Neuronal stem cell (in vitro differentiated cells): ENCODE results near the gene BBIP1.
"Not testable (repeated sequence)": the region's sequence is repeated elsewhere in the genome, so short reads cannot be mapped to it uniquely, and the experiment has no call there.

Source experiments
- DNase-seq: peaks from one replicate; pipeline ENCODE4 v3.0.0-alpha.2; 2013; ENCODE audit warnings: low spot score
- H2AFZ ChIP-seq: one replicate; pipeline ENCODE4 v1.6.1; 2013; ENCODE audit warnings: mild to moderate bottlenecking, low read length, inconsistent platforms
- H2AK5ac ChIP-seq: 2 replicates; pipeline ENCODE4 v1.6.1; 2013; ENCODE audit warnings: low read depth, mild to moderate bottlenecking, inconsistent platforms, low read length, moderate library complexity, mixed read lengths
- H2BK120ac ChIP-seq: 2 replicates; pipeline ENCODE4 v1.6.1; 2013; ENCODE audit warnings: low read depth, mild to moderate bottlenecking, inconsistent platforms, low read length, moderate library complexity, mixed read lengths
- H2BK12ac ChIP-seq: one replicate; pipeline ENCODE4 v1.6.1; 2013; ENCODE audit warnings: low read length, inconsistent platforms
- H2BK15ac ChIP-seq: 2 replicates; pipeline ENCODE4 v1.6.1; 2013; ENCODE audit warnings: mild to moderate bottlenecking, low read length, inconsistent platforms, mixed read lengths
- H2BK5ac ChIP-seq: one replicate; pipeline ENCODE4 v1.6.1; 2013; ENCODE audit warnings: inconsistent platforms, mild to moderate bottlenecking, low read length, moderate library complexity
- H3K14ac ChIP-seq: one replicate; pipeline ENCODE4 v1.6.1; 2013; ENCODE audit warnings: low read length, inconsistent platforms
- H3K18ac ChIP-seq: 2 replicates; pipeline ENCODE4 v1.6.1; 2013; ENCODE audit warnings: low read length, inconsistent platforms
- H3K23ac ChIP-seq: 2 replicates; pipeline ENCODE4 v1.6.1; 2013; ENCODE audit warnings: low read depth, mild to moderate bottlenecking, mixed read lengths, low read length, inconsistent platforms; ENCODE audit not compliant: poor library complexity
- H3K27ac ChIP-seq: replicated peaks from 3 replicates; pipeline ENCODE4 v1.5.1; 2013; ENCODE audit warnings: low read length, inconsistent platforms
- H3K27me3 ChIP-seq, 3 experiments: 2 replicates each; pipeline ENCODE4 v1.6.1; 2013; ENCODE audit warnings: low read length in 3 of 3, mild to moderate bottlenecking in 2 of 3, inconsistent platforms in 1 of 3, low read depth in 1 of 3, mixed read lengths in 1 of 3, moderate library complexity in 1 of 3; ENCODE audit not compliant: control insufficient read depth in 3 of 3, insufficient read depth in 3 of 3
- H3K36me3 ChIP-seq, 2 donors: replicated peaks in 1 of 2; 2 replicates each; pipeline ENCODE4 v1.6.1; 2013; ENCODE audit warnings: low read length in 2 of 2; ENCODE audit not compliant: control insufficient read depth in 2 of 2, insufficient read depth in 2 of 2
- H3K4ac ChIP-seq: 2 replicates; pipeline ENCODE4 v1.6.1; 2013; ENCODE audit warnings: inconsistent platforms, mild to moderate bottlenecking, low read length, moderate library complexity
- H3K4me1 ChIP-seq, 2 donors: 1 replicate in 1 of 2; 2 replicates in 1 of 2; pipeline ENCODE4 v1.6.1; 2013; ENCODE audit warnings: low read length in 2 of 2, low read depth in 1 of 2; ENCODE audit not compliant: control insufficient read depth in 2 of 2, insufficient read depth in 1 of 2
- H3K4me2 ChIP-seq: one replicate; pipeline ENCODE4 v1.6.1; 2013; ENCODE audit warnings: mild to moderate bottlenecking, low read length, inconsistent platforms; ENCODE audit not compliant: insufficient read depth, poor library complexity, severe bottlenecking
- H3K4me3 ChIP-seq, 2 donors: 2 replicates each; pipeline ENCODE4 v1.5.1; 2013; ENCODE audit warnings: low read length in 2 of 2, mild to moderate bottlenecking in 2 of 2, inconsistent platforms in 1 of 2, moderate library complexity in 1 of 2
- H3K79me1 ChIP-seq: one replicate; pipeline ENCODE4 v1.6.1; 2013; ENCODE audit warnings: low read depth, mild to moderate bottlenecking, inconsistent platforms, low read length, moderate library complexity
- H3K9ac ChIP-seq: one replicate; pipeline ENCODE4 v1.6.1; 2013; ENCODE audit warnings: mild to moderate bottlenecking, low read depth, low read length, inconsistent platforms; ENCODE audit not compliant: poor library complexity
- H3K9me3 ChIP-seq, 2 donors: replicated peaks in 1 of 2; 2 replicates each; pipeline versions ENCODE3 to v1.6.1; 2013; ENCODE audit warnings: low read length in 2 of 2, mild to moderate bottlenecking in 2 of 2, inconsistent platforms in 1 of 2, low read depth in 1 of 2, mixed read lengths in 1 of 2, moderate library complexity in 1 of 2; ENCODE audit not compliant: control insufficient read depth in 2 of 2, insufficient read depth in 1 of 2
- H4K8ac ChIP-seq: one replicate; pipeline ENCODE4 v1.6.1; 2013; ENCODE audit warnings: low read depth, mild to moderate bottlenecking, inconsistent platforms, low read length, moderate library complexity
- H4K91ac ChIP-seq: one replicate; pipeline ENCODE4 v1.6.1; 2013; ENCODE audit warnings: low read length, low read depth, mild to moderate bottlenecking, inconsistent platforms; ENCODE audit not compliant: poor library complexity
- WGBS, 2 donors: extraction: QIAGEN DNeasy Blood & Tissue Kit; methylation state at CpG; one replicate each; pipeline ENCODE4 v1.1.7; 2013; ENCODE audit warnings: missing lambda C conversion rate in 2 of 2, mixed read lengths in 1 of 2; ENCODE audit not compliant: insufficient read length in 2 of 2, insufficient replicate concordance in 1 of 2; ENCODE audit errors: extremely low coverage in 2 of 2; 5-methylcytosine and 5-hydroxymethylcytosine counted together

BBIP1 gene

GRCh38 chr10:110868981-110869380, 50.0 kb downstream of the BBIP1 start:
- H3K9ac ChIP-seq = no peak overlapping the region
- H3K18ac ChIP-seq = no peak overlapping the region
- H3K4me3 ChIP-seq = no peak overlapping the region
- no peak overlapping the region for H2BK12ac ChIP-seq
- H3K36me3 ChIP-seq = no peaks in the 10 kb centered on the region
- no peak overlapping the region for H2BK5ac ChIP-seq
- H3K79me1 ChIP-seq = no peaks in the 10 kb centered on the region
- no peaks in the 10 kb centered on the region for H3K27me3 ChIP-seq
- no peak overlapping the region for H2AFZ ChIP-seq
- H3K4me1 ChIP-seq = peaks cover 23 to 28% of the 10 kb centered on the region in 2 donors
- H3K4ac ChIP-seq = no peak overlapping the region
- no peak overlapping the region for H2BK15ac ChIP-seq
- no peak for DNase-seq
- no peak overlapping the region for H4K8ac ChIP-seq
- no peak overlapping the region for H3K23ac ChIP-seq
- H3K9me3 ChIP-seq = no peaks in the 10 kb centered on the region
- WGBS, 2 donors = no CpG with 5 or more reads among the region's 6 CpGs
- H2AK5ac ChIP-seq = no peak overlapping the region
- H2BK120ac ChIP-seq = no peak overlapping the region
- H3K14ac ChIP-seq = no peak overlapping the region
- H3K4me2 ChIP-seq = no peak overlapping the region
- no peak overlapping the region for H3K27ac ChIP-seq
- H4K91ac ChIP-seq = no peak overlapping the region

- H3K4me1 ChIP-seq = peaks cover 23 to 26% of the 10 kb centered on the region in 2 donors
Observed at GRCh38 chr10:110867807-110868465, 51.0 kb downstream of the BBIP1 start.

GRCh38 chr10:110867011-110867806, 51.8 kb downstream of the BBIP1 start:
- peaks cover 23 to 26% of the 10 kb centered on the region in 2 donors for H3K4me1 ChIP-seq

More at GRCh38 chr10:110867807-110868465, 51.0 kb downstream of the BBIP1 start:
- Histone ChIP-seq H2AFZ (peak overlapping the region; percentile 2), H3K4me2 (no peak overlapping the region), H2BK120ac (no peak overlapping the region), H4K91ac (no peak overlapping the region), H3K4ac (no peak overlapping the region), H2BK15ac (no peak overlapping the region), H3K27me3 (no peaks in the 10 kb centered on the region), H2BK5ac (no peak overlapping the region), H3K14ac (no peak overlapping the region), H4K8ac (no peak overlapping the region), H3K23ac (no peak overlapping the region), H3K18ac (no peak overlapping the region), H3K9ac (no peak overlapping the region), H3K27ac (no peak overlapping the region), H2BK12ac (no peak overlapping the region), H3K4me3 (no peak overlapping the region), H2AK5ac (no peak overlapping the region), H3K9me3 (no peaks in the 10 kb centered on the region), H3K36me3 (no peaks in the 10 kb centered on the region), H3K79me1 (no peaks in the 10 kb centered on the region)
- WGBS, 2 donors = no CpG with 5 or more reads among the region's 4 CpGs
- no peak for DNase-seq

GRCh38 chr10:110865809-110866482, 53.0 kb downstream of the BBIP1 start:
- no peak overlapping the region for H3K23ac ChIP-seq
- H4K8ac ChIP-seq = no peak overlapping the region
- H3K4ac ChIP-seq = no peak overlapping the region
- no peaks in the 10 kb centered on the region for H3K27me3 ChIP-seq
- no peaks in the 10 kb centered on the region for H3K36me3 ChIP-seq
- no peak overlapping the region for H2BK12ac ChIP-seq
- 100% methylated on average over 2 of the region's 4 CpGs; no CpG with 5 or more reads in 1 of the 2 donors for WGBS, 2 donors
- H3K14ac ChIP-seq = no peak overlapping the region
- no peak overlapping the region for H2AK5ac ChIP-seq
- no peak overlapping the region for H3K18ac ChIP-seq
- H3K4me2 ChIP-seq = no peak overlapping the region
- no peak overlapping the region for H3K9ac ChIP-seq
- no peaks in the 10 kb centered on the region for H3K9me3 ChIP-seq
- no peak for DNase-seq
- no peak overlapping the region for H4K91ac ChIP-seq
- H3K79me1 ChIP-seq = no peaks in the 10 kb centered on the region
- H2BK120ac ChIP-seq = no peak overlapping the region
- H2BK5ac ChIP-seq = no peak overlapping the region
- peaks cover 19 to 21% of the 10 kb centered on the region in 2 donors for H3K4me1 ChIP-seq
- peak overlapping the region; percentile 65 for H2AFZ ChIP-seq
- H3K4me3 ChIP-seq = no peak overlapping the region
- no peak overlapping the region for H2BK15ac ChIP-seq
- H3K27ac ChIP-seq = no peak overlapping the region

More at GRCh38 chr10:110867011-110867806, 51.8 kb downstream of the BBIP1 start:
- WGBS, 2 donors = no CpG with 5 or more reads among the region's 8 CpGs
- H3K36me3 ChIP-seq, H3K9me3 ChIP-seq, H2BK120ac ChIP-seq, H3K23ac ChIP-seq, H3K27ac ChIP-seq, H3K18ac ChIP-seq, H3K4me2 ChIP-seq, DNase-seq, H3K9ac ChIP-seq, H2BK12ac ChIP-seq, H3K79me1 ChIP-seq, H4K8ac ChIP-seq, H2BK5ac ChIP-seq, H3K27me3 ChIP-seq, H3K14ac ChIP-seq, H4K91ac ChIP-seq, H3K4ac ChIP-seq, H3K4me3 ChIP-seq, H2BK15ac ChIP-seq, H2AK5ac ChIP-seq: not testable (repeated sequence)
- H2AFZ ChIP-seq = peak overlapping the region; percentile 2
